ENCODE data around the gene SPACA9.
A peak's percentile ranks its signal among the peaks of the same experiment; 100 is the strongest.

SPACA9 gene

GRCh38 chr9:132901858-132902831, 23.4 kb downstream of the SPACA9 start:
- Histone ChIP-seq H3K36me3 (replicated peaks; ENCODE audit: low read depth, low read length) (peaks cover 28% of the 10 kb centered on the region), H3K4me3 (ENCODE audit: low read length) (no peak overlapping the region), H3K27ac (ENCODE audit: low read length) (no peak overlapping the region), H3K4me2 (ENCODE audit: low read length) (no peak overlapping the region), H3K9me3 (ENCODE audit: insufficient read depth, low read length) (no peaks in the 10 kb centered on the region), H2AFZ (ENCODE audit: low read depth, low read length) (no peak overlapping the region), H3K79me2 (ENCODE audit: low read length) (no peaks in the 10 kb centered on the region), H3K9ac (ENCODE audit: low read length) (no peak overlapping the region), H4K20me1 (ENCODE audit: insufficient read depth, low read length) (no peaks in the 10 kb centered on the region), H3K4me1 (ENCODE audit: low read length) (0 out of 2 replicates have a peak, but pooled peaks cover 2% of the 10 kb centered on the region), H3K27me3 (ENCODE audit: low read depth, low read length) (no peaks in the 10 kb centered on the region)
- TF ChIP-seq EZH2phosphoT487 (IDR thresholded peaks at IDR 0.05; ENCODE audit: low read depth): no peak
- peak; percentile 93 for TF ChIP-seq CTCF (IDR thresholded peaks at IDR 0.05; ENCODE audit: low read depth, low read length)

- H3K9ac ChIP-seq (ENCODE audit: low read length): no peak overlapping the region
- no peak overlapping the region for H3K4me2 ChIP-seq (ENCODE audit: low read length)
- H3K36me3 ChIP-seq (replicated peaks; ENCODE audit: low read depth, low read length): peaks cover 23% of the 10 kb centered on the region
- no peaks in the 10 kb centered on the region for H3K27me3 ChIP-seq (ENCODE audit: low read depth, low read length)
- H4K20me1 ChIP-seq (ENCODE audit: insufficient read depth, low read length): no peaks in the 10 kb centered on the region
- H3K27ac ChIP-seq (ENCODE audit: low read length): no peak overlapping the region
- no peak overlapping the region for H3K4me3 ChIP-seq (ENCODE audit: low read length)
- 0 out of 2 replicates have a peak, but pooled peaks cover 2% of the 10 kb centered on the region for H3K4me1 ChIP-seq (ENCODE audit: low read length)
- no peaks in the 10 kb centered on the region for H3K79me2 ChIP-seq (ENCODE audit: low read length)
- TF ChIP-seq CTCF (IDR thresholded peaks at IDR 0.05; ENCODE audit: low read depth, low read length) (no peak), EZH2phosphoT487 (IDR thresholded peaks at IDR 0.05; ENCODE audit: low read depth) (no peak)
- H2AFZ ChIP-seq (ENCODE audit: low read depth, low read length): no peak overlapping the region
- no peaks in the 10 kb centered on the region for H3K9me3 ChIP-seq (ENCODE audit: insufficient read depth, low read length)
Measured at GRCh38 chr9:132903574-132904492, 25.1 kb downstream of the SPACA9 start.

- H3K36me3 ChIP-seq (replicated peaks; ENCODE audit: low read depth, low read length): peaks cover 24% of the 10 kb centered on the region
- H3K4me2 ChIP-seq (ENCODE audit: low read length): no peak overlapping the region
- TF ChIP-seq EZH2phosphoT487 (IDR thresholded peaks at IDR 0.05; ENCODE audit: low read depth) (no peak), CTCF (IDR thresholded peaks at IDR 0.05; ENCODE audit: low read depth, low read length) (no peak)
- H4K20me1 ChIP-seq (ENCODE audit: insufficient read depth, low read length): no peaks in the 10 kb centered on the region
- H3K4me3 ChIP-seq (ENCODE audit: low read length): no peak overlapping the region
- H3K4me1 ChIP-seq (ENCODE audit: low read length): 0 out of 2 replicates have a peak, but pooled peaks cover 2% of the 10 kb centered on the region
- H3K9ac ChIP-seq (ENCODE audit: low read length): no peak overlapping the region
- no peaks in the 10 kb centered on the region for H3K79me2 ChIP-seq (ENCODE audit: low read length)
- no peak overlapping the region for H2AFZ ChIP-seq (ENCODE audit: low read depth, low read length)
- H3K27ac ChIP-seq (ENCODE audit: low read length): no peak overlapping the region
- H3K9me3 ChIP-seq (ENCODE audit: insufficient read depth, low read length): no peaks in the 10 kb centered on the region
- no peaks in the 10 kb centered on the region for H3K27me3 ChIP-seq (ENCODE audit: low read depth, low read length)
Measured at GRCh38 chr9:132905726-132906125, 27.0 kb downstream of the SPACA9 start.

Measured in OCI-LY3 (cell line).